Measurements from ENCODE around the gene BAZ1B.
"Not testable (repeated sequence)": the region's sequence is repeated elsewhere in the genome, so short reads cannot be mapped to it uniquely, and the experiment has no call there.

The BAZ1B gene

GRCh38 chr7:73509463-73509862 is 12.6 kb downstream of the BAZ1B start:
- no peak overlapping the region for H3K4me3 ChIP-seq (ENCODE audit: low read length)
- peaks cover 71% of the 10 kb centered on the region for H3K36me3 ChIP-seq (ENCODE audit: insufficient read depth, low read length)
- no peak overlapping the region for H2AFZ ChIP-seq (ENCODE audit: low read depth, low read length)
- H3K4me1 ChIP-seq (ENCODE audit: insufficient read depth, low read length) = no peaks in the 10 kb centered on the region
- peaks cover 2% of the 10 kb centered on the region for H3K9me3 ChIP-seq (ENCODE audit: low read length)
- H3K27me3 ChIP-seq (ENCODE audit: insufficient read depth, low read length) = no peaks in the 10 kb centered on the region

- no peak overlapping the region for H3K4me3 ChIP-seq (ENCODE audit: low read length)
- H3K27me3 ChIP-seq (ENCODE audit: insufficient read depth, low read length) = no peaks in the 10 kb centered on the region
- H3K36me3 ChIP-seq (ENCODE audit: insufficient read depth, low read length) = peaks cover 72% of the 10 kb centered on the region
- H2AFZ ChIP-seq (ENCODE audit: low read depth, low read length) = no peak overlapping the region
- no peaks in the 10 kb centered on the region for H3K4me1 ChIP-seq (ENCODE audit: insufficient read depth, low read length)
- peaks cover 2% of the 10 kb centered on the region for H3K9me3 ChIP-seq (ENCODE audit: low read length)
Measured at GRCh38 chr7:73507556-73507955, 14.5 kb downstream of the BAZ1B start.

- Histone ChIP-seq H3K4me3 (ENCODE audit: low read length) (no peak overlapping the region), H3K27me3 (ENCODE audit: insufficient read depth, low read length) (no peaks in the 10 kb centered on the region), H2AFZ (ENCODE audit: low read depth, low read length) (no peak overlapping the region), H3K9me3 (ENCODE audit: low read length) (no peaks in the 10 kb centered on the region), H3K36me3 (ENCODE audit: insufficient read depth, low read length) (peaks cover 81% of the 10 kb centered on the region), H3K4me1 (ENCODE audit: insufficient read depth, low read length) (no peaks in the 10 kb centered on the region)
Measured at GRCh38 chr7:73504920-73505319, 17.2 kb downstream of the BAZ1B start.

GRCh38 chr7:73504017-73504416 is 18.1 kb downstream of the BAZ1B start:
- H3K27me3 ChIP-seq (ENCODE audit: insufficient read depth, low read length) = no peaks in the 10 kb centered on the region
- H3K9me3 ChIP-seq (ENCODE audit: low read length) = no peaks in the 10 kb centered on the region
- peaks cover 83% of the 10 kb centered on the region for H3K36me3 ChIP-seq (ENCODE audit: insufficient read depth, low read length)
- H3K4me3 ChIP-seq (ENCODE audit: low read length) = no peak overlapping the region
- H3K4me1 ChIP-seq (ENCODE audit: insufficient read depth, low read length) = no peaks in the 10 kb centered on the region
- H2AFZ ChIP-seq (ENCODE audit: low read depth, low read length) = no peak overlapping the region

GRCh38 chr7:73503229-73503628 is 18.9 kb downstream of the BAZ1B start:
- Histone ChIP-seq H3K9me3 (ENCODE audit: low read length) (no peaks in the 10 kb centered on the region), H3K27me3 (ENCODE audit: insufficient read depth, low read length) (no peaks in the 10 kb centered on the region), H3K36me3 (ENCODE audit: insufficient read depth, low read length) (peaks cover 87% of the 10 kb centered on the region), H3K4me1 (ENCODE audit: insufficient read depth, low read length) (no peaks in the 10 kb centered on the region), H2AFZ (ENCODE audit: low read depth, low read length) (no peak overlapping the region), H3K4me3 (ENCODE audit: low read length) (no peak overlapping the region)

- no peaks in the 10 kb centered on the region for H3K27me3 ChIP-seq (ENCODE audit: insufficient read depth, low read length)
- no peak overlapping the region for H3K4me3 ChIP-seq (ENCODE audit: low read length)
- H3K4me1 ChIP-seq (ENCODE audit: insufficient read depth, low read length) = no peaks in the 10 kb centered on the region
- H3K9me3 ChIP-seq (ENCODE audit: low read length) = no peaks in the 10 kb centered on the region
- peaks cover 93% of the 10 kb centered on the region for H3K36me3 ChIP-seq (ENCODE audit: insufficient read depth, low read length)
- H2AFZ ChIP-seq (ENCODE audit: low read depth, low read length) = no peak overlapping the region
Measured at GRCh38 chr7:73496626-73497025, 25.5 kb downstream of the BAZ1B start.

GRCh38 chr7:73495507-73495906 is 26.6 kb downstream of the BAZ1B start:
- H3K4me1 ChIP-seq (ENCODE audit: insufficient read depth, low read length); H2AFZ ChIP-seq (ENCODE audit: low read depth, low read length); H3K9me3 ChIP-seq (ENCODE audit: low read length); H3K4me3 ChIP-seq (ENCODE audit: low read length); H3K27me3 ChIP-seq (ENCODE audit: insufficient read depth, low read length): not testable (repeated sequence)
- H3K36me3 ChIP-seq (ENCODE audit: insufficient read depth, low read length) = peaks cover 89% of the 10 kb centered on the region

- H3K27me3 ChIP-seq (ENCODE audit: insufficient read depth, low read length) = no peaks in the 10 kb centered on the region
- peaks cover 85% of the 10 kb centered on the region for H3K36me3 ChIP-seq (ENCODE audit: insufficient read depth, low read length)
- no peak overlapping the region for H2AFZ ChIP-seq (ENCODE audit: low read depth, low read length)
Measured at GRCh38 chr7:73489976-73490375, 32.1 kb downstream of the BAZ1B start.

GRCh38 chr7:73487486-73487885 is 34.6 kb downstream of the BAZ1B start:
- peaks cover 85% of the 10 kb centered on the region for H3K36me3 ChIP-seq (ENCODE audit: insufficient read depth, low read length)
- no peaks in the 10 kb centered on the region for H3K27me3 ChIP-seq (ENCODE audit: insufficient read depth, low read length)
- H3K4me3 ChIP-seq (ENCODE audit: low read length) = no peak overlapping the region
- no peaks in the 10 kb centered on the region for H3K9me3 ChIP-seq (ENCODE audit: low read length)
- no peaks in the 10 kb centered on the region for H3K4me1 ChIP-seq (ENCODE audit: insufficient read depth, low read length)
- H2AFZ ChIP-seq (ENCODE audit: low read depth, low read length) = no peak overlapping the region

More at GRCh38 chr7:73489976-73490375, 32.1 kb downstream of the BAZ1B start:
- H3K4me3 ChIP-seq (ENCODE audit: low read length) = no peak overlapping the region
- H3K4me1 ChIP-seq (ENCODE audit: insufficient read depth, low read length) = no peaks in the 10 kb centered on the region
- H3K9me3 ChIP-seq (ENCODE audit: low read length) = no peaks in the 10 kb centered on the region

GRCh38 chr7:73483171-73483570 is 38.9 kb downstream of the BAZ1B start:
- Histone ChIP-seq H2AFZ (ENCODE audit: low read depth, low read length) (no peak overlapping the region), H3K4me1 (ENCODE audit: insufficient read depth, low read length) (no peaks in the 10 kb centered on the region), H3K9me3 (ENCODE audit: low read length) (no peaks in the 10 kb centered on the region), H3K27me3 (ENCODE audit: insufficient read depth, low read length) (no peaks in the 10 kb centered on the region), H3K36me3 (ENCODE audit: insufficient read depth, low read length) (peaks cover 87% of the 10 kb centered on the region), H3K4me3 (ENCODE audit: low read length) (no peak overlapping the region)

GRCh38 chr7:73482746-73483145 is 39.3 kb downstream of the BAZ1B start:
- H3K36me3 ChIP-seq (ENCODE audit: insufficient read depth, low read length) = peaks cover 87% of the 10 kb centered on the region

GRCh38 chr7:73481521-73481920 is 40.6 kb downstream of the BAZ1B start:
- not testable (repeated sequence) for H3K4me3 ChIP-seq (ENCODE audit: low read length); H3K27me3 ChIP-seq (ENCODE audit: insufficient read depth, low read length); H3K9me3 ChIP-seq (ENCODE audit: low read length); H3K4me1 ChIP-seq (ENCODE audit: insufficient read depth, low read length); H2AFZ ChIP-seq (ENCODE audit: low read depth, low read length)
- peaks cover 88% of the 10 kb centered on the region for H3K36me3 ChIP-seq (ENCODE audit: insufficient read depth, low read length)

More at GRCh38 chr7:73482746-73483145, 39.3 kb downstream of the BAZ1B start:
- Histone ChIP-seq H3K4me3 (ENCODE audit: low read length) (no peak overlapping the region), H3K4me1 (ENCODE audit: insufficient read depth, low read length) (no peaks in the 10 kb centered on the region), H2AFZ (ENCODE audit: low read depth, low read length) (no peak overlapping the region), H3K9me3 (ENCODE audit: low read length) (no peaks in the 10 kb centered on the region), H3K27me3 (ENCODE audit: insufficient read depth, low read length) (no peaks in the 10 kb centered on the region)

- Histone ChIP-seq H2AFZ (ENCODE audit: low read depth, low read length) (no peak overlapping the region), H3K4me1 (ENCODE audit: insufficient read depth, low read length) (no peaks in the 10 kb centered on the region), H3K27me3 (ENCODE audit: insufficient read depth, low read length) (no peaks in the 10 kb centered on the region), H3K4me3 (ENCODE audit: low read length) (no peak overlapping the region), H3K36me3 (ENCODE audit: insufficient read depth, low read length) (peaks cover 89% of the 10 kb centered on the region), H3K9me3 (ENCODE audit: low read length) (no peaks in the 10 kb centered on the region)
Measured at GRCh38 chr7:73478549-73478948, 43.5 kb downstream of the BAZ1B start.

- Histone ChIP-seq H3K4me1 (ENCODE audit: insufficient read depth, low read length) (no peaks in the 10 kb centered on the region), H3K4me3 (ENCODE audit: low read length) (no peak overlapping the region), H3K9me3 (ENCODE audit: low read length) (no peaks in the 10 kb centered on the region), H2AFZ (ENCODE audit: low read depth, low read length) (no peak overlapping the region), H3K36me3 (ENCODE audit: insufficient read depth, low read length) (peaks cover 85% of the 10 kb centered on the region), H3K27me3 (ENCODE audit: insufficient read depth, low read length) (no peaks in the 10 kb centered on the region)
Measured at GRCh38 chr7:73477376-73477775, 44.7 kb downstream of the BAZ1B start.

All from neuron (in vitro differentiated cells).